CD4-positive, CD25-positive, alpha-beta regulatory T cell (primary cell): ENCODE data around the gene FCER1G. TPM values are rescaled to one million over a fixed set of nuclear protein-coding genes. Genes with fewer than 3 reads are reported as not detected.
A peak's percentile ranks its signal among the peaks of the same experiment; 100 is the strongest.

Source experiments
- ATAC-seq, 2 donors: fragments of 150-1000 bp; cut with Tn5 transposase; one replicate each; pipeline ENCODE4 v1.10.0; 2021; ENCODE audit warnings: low read depth in 2 of 2, moderate number of reproducible peaks in 2 of 2, moderate library complexity in 1 of 2
- DNase-seq, 3 donors: peaks; one replicate each; pipeline versions ENCODE4 v3.0.0 to v3.0.0-alpha.2; 2012 to 2022; ENCODE audit warnings: mixed read lengths in 1 of 3
- H3K27ac ChIP-seq: one replicate; pipeline ENCODE4 v1.7.0; 2013; ENCODE audit warnings: mild to moderate bottlenecking, low read length; ENCODE audit not compliant: insufficient read depth, poor library complexity, severe bottlenecking
- H3K27me3 ChIP-seq: one replicate; pipeline ENCODE4 v1.7.0; 2013; ENCODE audit warnings: low read length; ENCODE audit not compliant: control insufficient read depth, insufficient read depth
- H3K36me3 ChIP-seq: one replicate; pipeline ENCODE4 v1.7.0; 2013; ENCODE audit warnings: mild to moderate bottlenecking, low read length, moderate library complexity; ENCODE audit not compliant: control insufficient read depth, insufficient read depth
- H3K4me1 ChIP-seq: 2 replicates; pipeline ENCODE4 v1.7.0; 2013; ENCODE audit warnings: mild to moderate bottlenecking, low read length; ENCODE audit not compliant: insufficient read depth, control insufficient read depth, poor library complexity, severe bottlenecking
- H3K4me3 ChIP-seq: one replicate; pipeline ENCODE4 v1.7.0; 2013; ENCODE audit warnings: low read depth, mild to moderate bottlenecking, low read length, moderate library complexity
- H3K9me3 ChIP-seq, 2 experiments: 1 replicate in 1 of 2; 2 replicates in 1 of 2; pipeline ENCODE4 v1.7.0; 2013; ENCODE audit warnings: low read length in 2 of 2, mild to moderate bottlenecking in 1 of 2, moderate library complexity in 1 of 2; ENCODE audit not compliant: control insufficient read depth in 2 of 2
- H3K27ac Mint-ChIP-seq, 3 donors: one replicate each; pipeline ENCODE4 v1.8.0; 2020 to 2022; ENCODE audit warnings: mild to moderate bottlenecking in 3 of 3, mixed read lengths in 3 of 3, moderate library complexity in 2 of 3
- H3K27me3 Mint-ChIP-seq: one replicate; pipeline ENCODE4 v1.8.0; 2022; ENCODE audit warnings: mild to moderate bottlenecking, mixed read lengths
- H3K36me3 Mint-ChIP-seq: one replicate; pipeline ENCODE4 v1.8.0; 2020; ENCODE audit warnings: mixed read lengths
- H3K4me1 Mint-ChIP-seq, 4 donors: one replicate each; pipeline ENCODE4 v1.8.0; 2020 to 2022; ENCODE audit warnings: mixed read lengths in 4 of 4, mild to moderate bottlenecking in 1 of 4
- H3K4me3 Mint-ChIP-seq, 4 donors: one replicate each; pipeline ENCODE4 v1.8.0; 2020 to 2022; ENCODE audit warnings: mild to moderate bottlenecking in 4 of 4, mixed read lengths in 4 of 4, moderate library complexity in 3 of 4
- H3K9me3 Mint-ChIP-seq, 7 donors: one replicate each; pipeline ENCODE4 v1.8.0; 2020 to 2022; ENCODE audit warnings: mixed read lengths in 7 of 7, mild to moderate bottlenecking in 3 of 7, moderate library complexity in 2 of 7
- polyA plus RNA-seq, 4 donors: library from polyadenylated mRNA; unstranded; fragments of 300-500 nt; fragmentation: Illumina TruSeq; gene quantifications; one replicate each; pipeline ENCODE4 v1.2.3, GENCODE V29; 2021
- total RNA-seq: library from RNA; stranded (reverse); gene quantifications from one replicate; pipeline ENCODE4 v1.2.3, GENCODE V29; 2022

The FCER1G gene
- total RNA-seq: 2.9 TPM
- 100 to 1,000 TPM in 2 of 4 donors, 10 to 100 TPM in 2; 48.4 to 121 (median 101) TPM for polyA plus RNA-seq

GRCh38 chr1:161215076-161215475 lies at the start of gene FCER1G:
FCER1G (plus strand) TSS chr1:161215295; CDS start chr1:161215322, 27 bp downstream.
- H3K4me1 Mint-ChIP-seq: peaks cover 0 to 62% (median 29%) of the 10 kb centered on the region in 4 donors
- H3K9me3 Mint-ChIP-seq: no peaks in the 10 kb centered on the region
- peak in 1 of 3 donors; percentile 43 for DNase-seq
- no peak for ATAC-seq
- H3K4me3 ChIP-seq: no peak within 1 kb of the TSS
- H3K27ac Mint-ChIP-seq: peak within 1 kb of the TSS; percentile 83 to 91 (median 87)
- H3K27me3 Mint-ChIP-seq: no peaks in the 10 kb centered on the region
- peaks cover 37% of the 10 kb centered on the region for H3K4me1 ChIP-seq
- H3K27me3 ChIP-seq: no peaks in the 10 kb centered on the region
- H3K27ac ChIP-seq: no peak within 1 kb of the TSS
- peak within 1 kb of the TSS; percentile 27 to 84 (median 70) for H3K4me3 Mint-ChIP-seq
- H3K36me3 ChIP-seq: peaks cover 39% of the 10 kb centered on the region
- H3K36me3 Mint-ChIP-seq: peaks cover 32% of the 10 kb centered on the region
- no peaks in the 10 kb centered on the region for H3K9me3 ChIP-seq

DNA sequence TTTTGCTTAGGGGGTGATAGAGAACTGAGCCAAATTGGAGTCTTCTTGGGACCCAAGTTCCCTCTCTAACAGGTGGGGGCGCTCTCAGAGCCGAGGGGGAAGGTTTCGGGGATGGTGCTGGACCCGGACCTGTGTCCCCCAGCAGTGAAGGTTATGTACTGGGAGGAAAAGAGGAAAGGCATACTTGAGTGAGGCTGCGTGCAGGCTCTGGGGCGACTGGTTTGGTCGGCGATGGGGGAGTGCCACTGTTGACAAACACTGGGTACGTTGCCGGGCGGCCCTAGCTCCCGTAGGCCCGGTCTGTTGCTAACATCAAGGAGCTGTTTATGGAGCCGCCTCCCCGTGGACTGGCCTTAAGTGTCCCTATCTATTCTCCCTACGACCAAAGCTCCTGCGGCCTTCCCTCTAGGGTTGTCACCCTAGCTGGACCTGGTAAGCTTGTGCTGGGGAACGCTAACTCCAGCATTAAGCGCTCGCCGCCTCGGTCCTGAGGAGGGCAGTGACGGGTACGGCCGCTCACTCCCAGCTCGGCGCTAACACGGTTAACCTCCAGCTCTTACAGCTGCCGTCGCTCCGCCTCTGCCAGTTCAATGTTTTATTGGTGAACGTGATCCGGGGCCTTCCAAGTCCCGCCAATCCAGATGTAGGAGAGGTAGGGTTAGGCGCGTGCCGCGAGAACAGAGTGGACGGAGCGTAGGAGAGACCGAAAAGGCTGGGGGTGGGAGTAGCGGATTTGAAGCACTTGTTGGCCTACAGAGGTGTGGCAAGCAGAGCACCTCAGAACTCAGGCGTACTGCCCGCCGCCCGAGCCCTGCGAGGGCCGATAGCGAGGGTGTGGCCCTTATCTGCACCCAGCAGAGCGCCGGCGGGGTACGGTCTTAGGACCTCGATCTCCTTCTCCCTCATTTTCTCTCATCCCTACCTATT lies 49.1 kb upstream of the FCER1G start, which contains the start of gene PPOX:
Gene PPOX (plus strand): TSS at position 685 of the 927 bp plus-strand sequence. CDS start 422 bp downstream, outside the sequence.
- Histone ChIP-seq H3K9me3 (no peaks in the 10 kb centered on the region), H3K4me3 (peak within 1 kb of the TSS; percentile 84), H3K4me1 (peaks cover 37% of the 10 kb centered on the region), H3K27ac (peak within 1 kb of the TSS; percentile 93), H3K36me3 (peaks cover 27% of the 10 kb centered on the region), H3K27me3 (no peaks in the 10 kb centered on the region)
- H3K36me3 Mint-ChIP-seq: peaks cover 40% of the 10 kb centered on the region
- H3K4me1 Mint-ChIP-seq: peaks cover 5 to 71% (median 34%) of the 10 kb centered on the region in 4 donors
- ATAC-seq (peak; percentile 94), DNase-seq (peak; percentile 92 to 99 (median 95))
- no peaks in the 10 kb centered on the region for H3K27me3 Mint-ChIP-seq
- peak within 1 kb of the TSS; percentile 99 for H3K27ac Mint-ChIP-seq
- H3K9me3 Mint-ChIP-seq: no peaks in the 10 kb centered on the region
- peak within 1 kb of the TSS; percentile 91 to 97 (median 94) for H3K4me3 Mint-ChIP-seq

- H3K4me3 ChIP-seq: peak overlapping the region; percentile 84
- Mint-ChIP-seq H3K4me1 (peaks cover 5 to 66% (median 31%) of the 10 kb centered on the region in 4 donors), H3K27me3 (no peaks in the 10 kb centered on the region), H3K36me3 (peaks cover 43% of the 10 kb centered on the region), H3K27ac (peak overlapping the region; percentile 99), H3K9me3 (no peaks in the 10 kb centered on the region), H3K4me3 (peak overlapping the region; percentile 91 to 97 (median 94))
- H3K9me3 ChIP-seq: no peaks in the 10 kb centered on the region
- H3K27me3 ChIP-seq: no peaks in the 10 kb centered on the region
- peak overlapping the region; percentile 93 for H3K27ac ChIP-seq
- ATAC-seq: no peak
- peaks cover 28% of the 10 kb centered on the region for H3K4me1 ChIP-seq
- DNase-seq: no peak
- peaks cover 32% of the 10 kb centered on the region for H3K36me3 ChIP-seq
These were observed 48.2 kb upstream of the FCER1G start for GRCh38 chr1:161166669-161167548.

DNA sequence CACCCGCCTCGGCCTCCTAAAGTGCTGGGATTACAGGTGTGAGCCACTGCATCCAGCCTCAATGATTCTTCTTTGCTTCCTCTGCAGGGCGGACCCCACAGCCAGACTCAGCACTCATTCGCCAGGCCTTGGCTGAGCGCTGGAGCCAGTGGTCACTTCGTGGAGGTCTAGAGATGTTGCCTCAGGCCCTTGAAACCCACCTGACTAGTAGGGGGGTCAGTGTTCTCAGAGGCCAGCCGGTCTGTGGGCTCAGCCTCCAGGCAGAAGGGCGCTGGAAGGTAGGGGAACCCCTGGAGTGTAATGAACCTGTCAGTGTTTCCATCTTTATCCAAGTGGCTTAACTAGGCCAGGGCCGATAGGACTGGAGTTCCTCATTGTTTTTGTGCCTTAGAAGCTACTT lies 46.2 kb upstream of the FCER1G start:
- Mint-ChIP-seq H3K27ac (peak overlapping the region in 1 of 3 donors; percentile 76), H3K36me3 (peaks cover 48% of the 10 kb centered on the region), H3K27me3 (no peaks in the 10 kb centered on the region), H3K4me1 (peaks cover 5 to 63% (median 29%) of the 10 kb centered on the region in 4 donors), H3K4me3 (peak overlapping the region in 3 of 4 donors; percentile 64 to 72 (median 70)), H3K9me3 (no peaks in the 10 kb centered on the region)
- H3K4me3 ChIP-seq: no peak overlapping the region
- no peaks in the 10 kb centered on the region for H3K27me3 ChIP-seq
- no peak overlapping the region for H3K27ac ChIP-seq
- peaks cover 43% of the 10 kb centered on the region for H3K36me3 ChIP-seq
- H3K4me1 ChIP-seq: peaks cover 31% of the 10 kb centered on the region
- ATAC-seq (no peak), DNase-seq (no peak)
- no peaks in the 10 kb centered on the region for H3K9me3 ChIP-seq

DNA sequence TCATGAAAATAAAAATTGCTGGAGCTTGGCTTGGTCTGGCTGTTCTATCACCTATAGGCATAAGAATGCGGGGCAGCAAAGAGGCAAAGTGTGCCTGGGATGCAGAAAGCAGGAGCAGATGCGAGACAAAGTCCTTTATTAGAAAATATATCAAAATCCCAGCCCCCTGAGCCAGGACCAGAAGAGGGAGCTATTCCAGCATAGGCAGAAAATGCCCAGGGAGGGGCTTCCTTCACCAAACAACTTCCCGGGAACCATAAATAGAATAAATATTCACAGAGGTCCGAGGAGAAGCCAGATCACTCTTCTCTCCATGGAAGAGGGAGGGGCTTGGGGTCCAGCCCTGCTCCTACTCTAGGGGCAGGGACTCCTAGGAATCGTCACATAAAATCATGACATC lies 43.9 kb upstream of the FCER1G start:
- ATAC-seq (no peak), DNase-seq (no peak)
- H3K27me3 Mint-ChIP-seq: no peaks in the 10 kb centered on the region
- Histone ChIP-seq H3K4me3 (no peak overlapping the region), H3K27ac (no peak overlapping the region), H3K36me3 (peaks cover 58% of the 10 kb centered on the region), H3K9me3 (no peaks in the 10 kb centered on the region), H3K27me3 (no peaks in the 10 kb centered on the region), H3K4me1 (peaks cover 38% of the 10 kb centered on the region)
- H3K4me3 Mint-ChIP-seq: peak overlapping the region in 1 of 4 donors; percentile 68
- H3K4me1 Mint-ChIP-seq: peaks cover 3 to 66% (median 35%) of the 10 kb centered on the region in 4 donors
- peak overlapping the region in 1 of 3 donors; percentile 54 for H3K27ac Mint-ChIP-seq
- no peaks in the 10 kb centered on the region for H3K9me3 Mint-ChIP-seq
- peaks cover 49% of the 10 kb centered on the region for H3K36me3 Mint-ChIP-seq

DNA sequence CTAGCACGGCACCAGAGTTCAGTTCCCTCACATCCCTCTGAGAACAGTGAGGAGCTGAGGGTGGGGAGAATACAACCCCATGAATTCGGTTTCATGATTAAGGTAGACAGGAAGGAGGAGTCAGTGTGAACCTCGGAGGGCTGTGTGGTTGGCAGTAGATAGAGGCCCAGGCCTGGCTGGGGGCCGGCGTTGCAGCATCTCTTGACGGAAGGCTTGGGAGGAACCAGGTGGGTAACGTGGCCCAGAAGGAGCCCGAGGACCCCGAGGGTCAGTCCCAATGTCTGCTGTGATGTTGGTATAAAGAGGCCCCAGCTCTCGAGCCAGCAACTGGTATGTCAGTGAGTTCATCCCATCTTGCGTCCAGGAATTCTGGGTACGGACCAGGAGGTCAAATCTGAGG lies 43.4 kb upstream of the FCER1G start:
- H3K4me1 ChIP-seq: peaks cover 39% of the 10 kb centered on the region
- Mint-ChIP-seq H3K4me3 (peak overlapping the region in 1 of 4 donors; percentile 68), H3K4me1 (peaks cover 0 to 67% (median 38%) of the 10 kb centered on the region in 4 donors), H3K27ac (peak overlapping the region in 1 of 3 donors; percentile 54), H3K36me3 (peaks cover 49% of the 10 kb centered on the region), H3K9me3 (peaks cover 0 to 3% (median 0%) of the 10 kb centered on the region in 7 donors), H3K27me3 (peaks cover 4% of the 10 kb centered on the region)
- no peaks in the 10 kb centered on the region for H3K27me3 ChIP-seq
- H3K4me3 ChIP-seq: no peak overlapping the region
- no peak overlapping the region for H3K27ac ChIP-seq
- ATAC-seq (no peak), DNase-seq (no peak)
- peaks cover 58% of the 10 kb centered on the region for H3K36me3 ChIP-seq
- H3K9me3 ChIP-seq: no peaks in the 10 kb centered on the region

DNA sequence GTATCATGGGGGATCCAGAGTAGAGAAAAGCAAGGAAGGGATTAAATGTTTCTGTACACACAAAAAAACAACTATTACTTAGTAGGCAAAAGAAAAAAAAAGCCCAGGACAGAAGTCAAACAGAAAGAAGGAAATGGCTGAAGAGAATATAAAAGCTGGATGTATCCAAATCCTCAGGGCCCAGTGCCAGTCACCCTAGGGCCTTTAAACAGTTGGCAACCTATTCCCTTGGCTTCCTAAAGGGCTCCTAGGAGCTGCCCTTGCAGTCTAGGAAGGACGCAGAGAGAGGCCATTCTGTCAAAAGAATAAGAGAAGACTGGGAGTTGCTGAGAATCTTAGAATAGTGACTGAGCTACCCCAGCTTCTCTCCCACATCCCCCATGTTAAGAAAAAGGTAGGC lies 42.7 kb upstream of the FCER1G start:
- H3K27me3 ChIP-seq: no peaks in the 10 kb centered on the region
- Mint-ChIP-seq H3K27ac (peak overlapping the region; percentile 44 to 87 (median 67)), H3K27me3 (peaks cover 6% of the 10 kb centered on the region), H3K9me3 (peaks cover 0 to 3% (median 0%) of the 10 kb centered on the region in 7 donors), H3K4me1 (peaks cover 0 to 68% (median 39%) of the 10 kb centered on the region in 4 donors), H3K36me3 (peaks cover 49% of the 10 kb centered on the region), H3K4me3 (peak overlapping the region in 2 of 4 donors; percentile 76 to 97)
- H3K36me3 ChIP-seq: peaks cover 58% of the 10 kb centered on the region
- H3K4me3 ChIP-seq: no peak overlapping the region
- peaks cover 35% of the 10 kb centered on the region for H3K4me1 ChIP-seq
- H3K9me3 ChIP-seq: no peaks in the 10 kb centered on the region
- ATAC-seq: no peak
- no peak for DNase-seq
- no peak overlapping the region for H3K27ac ChIP-seq
